Endothelial cell of umbilical vein (primary cell): ENCODE measurements around the gene TTF1. TPM values are rescaled to one million over a fixed set of nuclear protein-coding genes. Genes with fewer than 3 reads are reported as not detected.

ENCODE experiments used
- BruUV-seq: library from RNA; stranded (reverse); fragments of 400-500 nt; replicated peaks from 2 replicates; lab custom pipeline; 2021; lab: Mats Ljungman, UMichigan
- CTCF ChIA-PET: fragments of 300-600, 350-600 bp; sonication (Branson Sonifier 250); formaldehyde crosslinking; loops from one replicate; lab custom pipeline; 2021; ENCODE audit warnings: antibody characterized with exemption, inconsistent platforms; lab: Charles Lee
- POLR2A ChIA-PET: fragments of 300-600, 350-600 bp; sonication (Branson Sonifier 250); formaldehyde crosslinking; loops from one replicate; lab custom pipeline; 2021; ENCODE audit warnings: antibody characterized with exemption, inconsistent platforms; lab: Charles Lee
- DNase-seq: peaks from one replicate; pipeline ENCODE4 v3.0.0-alpha.2; 2011; ENCODE audit warnings: low read depth, low spot score
- FAIRE-seq: peaks from 2 replicates; lab custom pipeline; 2011; peaks lifted over from hg19 to GRCh38; lab: Jason Lieb, UNC
- H2AFZ ChIP-seq: 2 replicates; pipeline ENCODE4 v1.6.0; 2012; ENCODE audit warnings: low read depth, low read length, control low read depth, inconsistent platforms
- H3K27ac ChIP-seq: 2 replicates; pipeline ENCODE4 v1.5.1; 2011; ENCODE audit warnings: low read depth, mild to moderate bottlenecking, control low read depth, low read length, moderate library complexity; ENCODE audit not compliant: insufficient read depth
- H3K27me3 ChIP-seq, 2 experiments: 2 replicates each; pipeline versions ENCODE4 v1.6.0 to v1.6.1; 2011; ENCODE audit warnings: low read length in 2 of 2, mixed read lengths in 1 of 2; ENCODE audit not compliant: control insufficient read depth in 2 of 2, insufficient read depth in 2 of 2
- H3K36me3 ChIP-seq, 2 experiments: 2 replicates in 1 of 2; 3 replicates in 1 of 2; pipeline ENCODE4 v1.5.1; 2011; ENCODE audit warnings: low read length in 2 of 2, mild to moderate bottlenecking in 1 of 2, moderate library complexity in 1 of 2; ENCODE audit not compliant: control insufficient read depth in 2 of 2, insufficient read depth in 2 of 2; ENCODE audit errors: extremely low read depth in 1 of 2
- H3K4me1 ChIP-seq: 3 replicates; pipeline ENCODE4 v1.5.1; 2011; ENCODE audit warnings: mild to moderate bottlenecking, low read length; ENCODE audit not compliant: control insufficient read depth, insufficient read depth; ENCODE audit errors: extremely low read depth
- H3K4me2 ChIP-seq: 2 replicates; pipeline ENCODE4 v1.6.1; 2011; ENCODE audit warnings: low read length, control low read depth, mixed read lengths; ENCODE audit not compliant: insufficient read depth
- H3K4me3 ChIP-seq, 3 experiments: fragments of 200-600 bp in 1 of 3; sonication (generic), shearing (Covaris generic) in 1 of 3; replicated peaks in 1 of 3; 2 replicates each; pipeline ENCODE4 v1.5.1; 2011 to 2016; ENCODE audit warnings: control low read depth in 3 of 3, low read length in 3 of 3, mild to moderate bottlenecking in 2 of 3, inconsistent platforms in 1 of 3, low read depth in 1 of 3, moderate library complexity in 1 of 3; ENCODE audit not compliant: insufficient read depth in 1 of 3
- H3K79me2 ChIP-seq: 2 replicates; pipeline ENCODE4 v1.6.0; 2012; ENCODE audit warnings: low read length, inconsistent platforms; ENCODE audit not compliant: control insufficient read depth, insufficient read depth
- H3K9ac ChIP-seq: replicated peaks from 2 replicates; pipeline ENCODE3; 2011; ENCODE audit warnings: low read length, control low read depth; ENCODE audit not compliant: insufficient read depth; ENCODE audit errors: extremely low read depth
- H3K9me1 ChIP-seq: replicated peaks from 3 replicates; pipeline ENCODE4 v1.6.0; 2011; ENCODE audit warnings: mild to moderate bottlenecking, low read length; ENCODE audit not compliant: control insufficient read depth, insufficient read depth; ENCODE audit errors: extremely low read depth
- H3K9me3 ChIP-seq: replicated peaks from 2 replicates; pipeline ENCODE4 v1.5.1; 2012; ENCODE audit warnings: low read length, inconsistent platforms; ENCODE audit not compliant: control insufficient read depth, insufficient read depth
- H4K20me1 ChIP-seq: replicated peaks from 2 replicates; pipeline ENCODE3; 2011; ENCODE audit warnings: mild to moderate bottlenecking, low read length; ENCODE audit not compliant: control insufficient read depth, insufficient read depth; ENCODE audit errors: extremely low read depth
- CTCF ChIP-seq, 2 donors: IDR thresholded peaks; 1 replicate in 1 of 2; 2 replicates in 1 of 2; pipeline ENCODE4 v1.5.1; 2011; ENCODE audit warnings: low read length in 2 of 2, mild to moderate bottlenecking in 2 of 2, moderate library complexity in 2 of 2, control low read depth in 1 of 2, inconsistent platforms in 1 of 2, low read depth in 1 of 2; ENCODE audit not compliant: insufficient read depth in 1 of 2; ENCODE audit errors: extremely low read depth in 1 of 2
- EZH2 ChIP-seq: IDR thresholded peaks from 2 replicates; pipeline ENCODE4 v1.6.1; 2012; ENCODE audit warnings: borderline replicate concordance, low read depth, mild to moderate bottlenecking, moderate library complexity, low read length, inconsistent platforms; ENCODE audit not compliant: severe bottlenecking
- GATA2 ChIP-seq: IDR thresholded peaks from 2 replicates; pipeline ENCODE4 v1.7.0; 2011; ENCODE audit warnings: low read depth, mild to moderate bottlenecking, moderate library complexity, mixed read lengths, low read length; ENCODE audit not compliant: insufficient read length, insufficient read depth
- JUN ChIP-seq: IDR thresholded peaks from 2 replicates; pipeline ENCODE4 v1.6.1; 2011; ENCODE audit warnings: borderline replicate concordance, low read depth; ENCODE audit not compliant: insufficient read length, insufficient read depth
- MAX ChIP-seq: IDR thresholded peaks from 2 replicates; pipeline ENCODE4 v1.6.1; 2011; ENCODE audit not compliant: insufficient read depth, insufficient read length
- MYC ChIP-seq: IDR thresholded peaks from one replicate; pipeline ENCODE4 v1.6.1; 2011; ENCODE audit warnings: mild to moderate bottlenecking, low read depth, low read length
- POLR2A ChIP-seq: IDR thresholded peaks from 2 replicates; pipeline ENCODE4 v1.6.1; 2012; ENCODE audit warnings: low read depth, mild to moderate bottlenecking, control low read depth, low read length
- POLR2AphosphoS5 ChIP-seq: IDR thresholded peaks from 2 replicates; pipeline ENCODE4 v1.6.1; 2012; ENCODE audit warnings: low read depth, mild to moderate bottlenecking, control low read depth, low read length, moderate library complexity; ENCODE audit not compliant: insufficient read depth
- dilution Hi-C: fragments of 300-500 bp; cut with MboI; formaldehyde crosslinking; loops from one replicate; pipeline ENCODE4 v1.15.0; 2019; ENCODE audit warnings: low sequenced_read_pairs; ENCODE audit not compliant: extremely low pct_ligation_motif_present
- intact Hi-C: fragments of 100-400 bp; cut with micrococcal nuclease; formaldehyde crosslinking; loops from one replicate; pipeline ENCODE4 v1.10.0; 2022
- polyA plus RNA-seq, 4 experiments: library from polyadenylated mRNA; depleted of rRNA in 3 of 4; stranded (reverse) in 3 of 4; unstranded in 1 of 4; fragments of >200 nt; gene quantifications; 2 replicates each; pipeline versions ENCODE4 v1.2.1 to v1.2.3, GENCODE V29; 2011 to 2012; ENCODE audit warnings: missing spikeins in 1 of 4
- total RNA-seq: library from RNA; stranded (reverse); gene quantifications from 2 replicates; pipeline ENCODE4 v1.2.3, GENCODE V29; 2021

The TTF1 gene
- total and polyA plus RNA-seq, 2 donors (not counting 3 experiments of a cell fraction or from before 2014, with no cell fraction given) = 4.9 to 12.0 TPM

- intact Hi-C loops (no loop called here), dilution Hi-C loops (no loop called here)
- ChIA-PET CTCF (no interaction called here), POLR2A (no interaction called here)
- DNase-seq (no peak), FAIRE-seq (no peak)
- no peaks in the 10 kb centered on the region for H3K79me2 ChIP-seq
- H3K9me1 ChIP-seq = no peaks in the 10 kb centered on the region
- H3K4me1 ChIP-seq = no peaks in the 10 kb centered on the region
- TF ChIP-seq JUN = no peak
- no peak for TF ChIP-seq MYC
- no peak overlapping the region for H3K4me2 ChIP-seq
- no peak overlapping the region for H2AFZ ChIP-seq
- H3K36me3 ChIP-seq = no peaks in the 10 kb centered on the region
- H4K20me1 ChIP-seq = no peaks in the 10 kb centered on the region
- H3K27ac ChIP-seq = no peak overlapping the region
- H3K9me3 ChIP-seq = no peaks in the 10 kb centered on the region
- no peak overlapping the region for H3K9ac ChIP-seq
- H3K27me3 ChIP-seq = peaks cover 37 to 40% of the 10 kb centered on the region in 2 experiments
- no TSS peak for BruUV-seq
- no peak overlapping the region for H3K4me3 ChIP-seq
Observed at GRCh38 chr9:132423503-132423902, 16.9 kb upstream of the TTF1 start.

- Histone ChIP-seq H3K4me3 (no peak overlapping the region), H3K4me1 (no peaks in the 10 kb centered on the region), H3K36me3 (no peaks in the 10 kb centered on the region), H3K79me2 (no peaks in the 10 kb centered on the region), H3K27ac (no peak overlapping the region), H3K9me1 (no peaks in the 10 kb centered on the region), H3K27me3 (peaks cover 42 to 45% of the 10 kb centered on the region in 2 experiments), H2AFZ (no peak overlapping the region), H3K4me2 (no peak overlapping the region), H4K20me1 (no peaks in the 10 kb centered on the region), H3K9me3 (no peaks in the 10 kb centered on the region), H3K9ac (no peak overlapping the region)
- TF ChIP-seq GATA2 (no peak), JUN (no peak), POLR2AphosphoS5 (no peak), MYC (no peak), MAX (no peak), POLR2A (no peak), EZH2 (no peak), CTCF (IDR thresholded peaks at IDR 0.05; ENCODE audit: extremely low read depth in 1 of 2, insufficient read depth in 1 of 2, low read depth in 1 of 2, low read length in 2 of 2) (no peak)
- FAIRE-seq = no peak
- no TSS peak for BruUV-seq
- ChIA-PET CTCF (interaction anchor here (1.6 kb wide), 1 partner anchor 10 kb away, joined by 8 read pairs; no protein-coding TSS in a partner anchor), POLR2A (no interaction called here)
- no peak for DNase-seq
- dilution Hi-C loops (no loop called here), intact Hi-C loops (no loop called here)
Observed at GRCh38 chr9:132422574-132422973, 15.9 kb upstream of the TTF1 start.
